ENCODE measurements around the gene TTYH3. TPM values are rescaled to one million over a fixed set of nuclear protein-coding genes. Genes with fewer than 3 reads are reported as not detected.

The TTYH3 gene
- total and polyA plus RNA-seq, 2 of the 13 experiments (the other 11 are each of a cell fraction or from before 2014, with no cell fraction given) = 26.3 to 50.0 TPM

GRCh38 chr7:2613098-2613930 is 18.5 kb upstream of the TTYH3 start:
- FAIRE-seq (no peak), ATAC-seq (peak; percentile 72), DNase-seq (ENCODE audit: low spot score) (no peak)
- H3K27ac ChIP-seq (ENCODE audit: extremely low read length, insufficient read depth, low read length) = no peak overlapping the region
- BruUV-seq (replicated peaks) = no TSS peak
- 50% methylated on average over 12 of the region's 19 CpGs for WGBS (ENCODE audit: low lambda C conversion rate)
- no peaks in the 10 kb centered on the region for H3K9me3 ChIP-seq (ENCODE audit: low read length)
- no peaks in the 10 kb centered on the region; a peak in 1 of 5 replicates for H3K36me3 ChIP-seq (replicated peaks in 1 of 2; ENCODE audit: control insufficient read depth in 1 of 2, insufficient read depth in 2 of 2, low read length in 2 of 2)
- intact Hi-C loops (cut with micrococcal nuclease; ENCODE audit: unreplicated experiment) (no loop called here), in situ Hi-C loops (cut with HindIII; ENCODE audit: extremely low pct_ligation_motif_present, low pct_unique_long_range_greater_than_20kb) (no loop called here)
- H3K9ac ChIP-seq (ENCODE audit: insufficient read depth, low read depth, low read length) = peak overlapping the region; percentile 32; the same call in 1 of the 2 replicates
- H4K20me1 ChIP-seq (ENCODE audit: insufficient read depth, low read length) = no peaks in the 10 kb centered on the region
- ChIA-PET POLR2A (interaction anchor here (0.5 to 3.7 kb wide), 6 partner anchors 9 to 94 kb away, joined by 3 to 29 read pairs (median 4); partner anchors contain the start of gene TTYH3), CTCF (ENCODE audit: low intra/inter-chr PET ratio, low total read pairs) (no interaction called here)
- peak overlapping the region; percentile 56 for H3K4me2 ChIP-seq (ENCODE audit: low read depth, low read length)
- H3K4me1 ChIP-seq (ENCODE audit: insufficient read depth, low read length) = peaks cover 64% of the 10 kb centered on the region
- H2AFZ ChIP-seq (ENCODE audit: low read length) = no peak overlapping the region
- no peaks in the 10 kb centered on the region for H3K79me2 ChIP-seq (ENCODE audit: insufficient read depth, low read length)
- H3K27me3 ChIP-seq (ENCODE audit: control insufficient read depth in 1 of 2, insufficient read depth in 2 of 2, low read length in 2 of 2) = no peaks in the 10 kb centered on the region; a peak in 1 of 5 replicates
- peak overlapping the region in 1 of 3 experiments; percentile 26; a peak in 1 of 6 replicates for H3K4me3 ChIP-seq (replicated peaks in 1 of 3; ENCODE audit: insufficient read depth in 1 of 3, low read depth in 2 of 3, low read length in 3 of 3)
- TF ChIP-seq KLF15 (CRISPR knock-in tag; IDR thresholded peaks at IDR 0.05; ENCODE audit: borderline replicate concordance) (no peak), SNAI1 (CRISPR knock-in tag; IDR thresholded peaks at IDR 0.05; ENCODE audit: borderline replicate concordance) (no peak), ZNF558 (CRISPR knock-in tag; IDR thresholded peaks at IDR 0.05; ENCODE audit: borderline replicate concordance) (no peak), ZNF501 (CRISPR knock-in tag; IDR thresholded peaks at IDR 0.05) (0 out of 2 replicates have a peak, but pooled peaks have one; percentile 33), CREB1 (IDR thresholded peaks at IDR 0.05) (no peak), CREB1 (CRISPR knock-in tag; IDR thresholded peaks at IDR 0.05) (no peak), ZNF672 (CRISPR knock-in tag; IDR thresholded peaks at IDR 0.05) (no peak), HNRNPK (IDR thresholded peaks at IDR 0.05; ENCODE audit: low read depth, low read length, poor library complexity, severe bottlenecking) (no peak), ZSCAN9 (CRISPR knock-in tag; IDR thresholded peaks at IDR 0.05; ENCODE audit: borderline replicate concordance) (no peak), MBNL3 (CRISPR knock-in tag; conservative IDR thresholded peaks at IDR 0.05) (no peak), SRSF1 (optimal IDR thresholded peaks at IDR 0.05; ENCODE audit: low read depth, low read length) (no peak)
- TF ChIP-seq, protein P1, sequence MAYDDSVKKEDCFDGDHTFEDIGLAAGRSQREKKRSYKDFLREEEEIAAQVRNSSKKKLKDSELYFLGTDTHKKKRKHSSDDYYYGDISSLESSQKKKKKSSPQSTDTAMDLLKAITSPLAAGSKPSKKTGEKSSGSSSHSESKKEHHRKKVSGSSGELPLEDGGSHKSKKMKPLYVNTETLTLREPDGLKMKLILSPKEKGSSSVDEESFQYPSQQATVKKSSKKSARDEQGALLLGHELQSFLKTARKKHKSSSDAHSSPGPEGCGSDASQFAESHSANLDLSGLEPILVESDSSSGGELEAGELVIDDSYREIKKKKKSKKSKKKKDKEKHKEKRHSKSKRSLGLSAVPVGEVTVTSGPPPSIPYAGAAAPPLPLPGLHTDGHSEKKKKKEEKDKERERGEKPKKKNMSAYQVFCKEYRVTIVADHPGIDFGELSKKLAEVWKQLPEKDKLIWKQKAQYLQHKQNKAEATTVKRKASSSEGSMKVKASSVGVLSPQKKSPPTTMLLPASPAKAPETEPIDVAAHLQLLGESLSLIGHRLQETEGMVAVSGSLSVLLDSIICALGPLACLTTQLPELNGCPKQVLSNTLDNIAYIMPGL (CRISPR knock-in tag; IDR thresholded peaks at IDR 0.05; ENCODE audit: borderline replicate concordance in 1 of 2, low read depth in 1 of 2) = 0 out of 4 replicates have a peak, but pooled peaks of 1 of the 2 experiments have one; percentile 28
- TF ChIP-seq, protein P2, sequence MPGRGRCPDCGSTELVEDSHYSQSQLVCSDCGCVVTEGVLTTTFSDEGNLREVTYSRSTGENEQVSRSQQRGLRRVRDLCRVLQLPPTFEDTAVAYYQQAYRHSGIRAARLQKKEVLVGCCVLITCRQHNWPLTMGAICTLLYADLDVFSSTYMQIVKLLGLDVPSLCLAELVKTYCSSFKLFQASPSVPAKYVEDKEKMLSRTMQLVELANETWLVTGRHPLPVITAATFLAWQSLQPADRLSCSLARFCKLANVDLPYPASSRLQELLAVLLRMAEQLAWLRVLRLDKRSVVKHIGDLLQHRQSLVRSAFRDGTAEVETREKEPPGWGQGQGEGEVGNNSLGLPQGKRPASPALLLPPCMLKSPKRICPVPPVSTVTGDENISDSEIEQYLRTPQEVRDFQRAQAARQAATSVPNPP (CRISPR knock-in tag; IDR thresholded peaks at IDR 0.05) = no peak
- TF ChIP-seq, protein P3, sequence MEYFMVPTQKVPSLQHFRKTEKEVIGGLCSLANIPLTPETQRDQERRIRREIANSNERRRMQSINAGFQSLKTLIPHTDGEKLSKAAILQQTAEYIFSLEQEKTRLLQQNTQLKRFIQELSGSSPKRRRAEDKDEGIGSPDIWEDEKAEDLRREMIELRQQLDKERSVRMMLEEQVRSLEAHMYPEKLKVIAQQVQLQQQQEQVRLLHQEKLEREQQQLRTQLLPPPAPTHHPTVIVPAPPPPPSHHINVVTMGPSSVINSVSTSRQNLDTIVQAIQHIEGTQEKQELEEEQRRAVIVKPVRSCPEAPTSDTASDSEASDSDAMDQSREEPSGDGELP (IDR thresholded peaks at IDR 0.05; ENCODE audit: borderline replicate concordance, low read depth) = no peak
- TF ChIP-seq, protein P4, sequence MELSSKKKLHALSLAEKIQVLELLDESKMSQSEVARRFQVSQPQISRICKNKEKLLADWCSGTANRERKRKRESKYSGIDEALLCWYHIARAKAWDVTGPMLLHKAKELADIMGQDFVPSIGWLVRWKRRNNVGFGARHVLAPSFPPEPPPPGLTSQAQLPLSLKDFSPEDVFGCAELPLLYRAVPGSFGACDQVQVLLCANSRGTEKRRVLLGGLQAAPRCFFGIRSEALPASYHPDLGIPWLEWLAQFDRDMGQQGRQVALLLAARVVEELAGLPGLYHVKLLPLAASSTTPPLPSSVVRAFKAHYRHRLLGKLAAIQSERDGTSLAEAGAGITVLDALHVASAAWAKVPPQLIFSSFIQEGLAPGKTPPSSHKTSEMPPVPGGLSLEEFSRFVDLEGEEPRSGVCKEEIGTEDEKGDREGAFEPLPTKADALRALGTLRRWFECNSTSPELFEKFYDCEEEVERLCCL (CRISPR knock-in tag; IDR thresholded peaks at IDR 0.05; ENCODE audit: borderline replicate concordance) = no peak

All from HepG2 (cell line).